RKO (cell line): Measurements from ENCODE around the gene TFEB.

ENCODE experiments used
- DNase-seq: peaks from one replicate; pipeline ENCODE4 v3.0.0-alpha.2; 2016; ENCODE audit warnings: low spot score

Gene TFEB

DNA sequence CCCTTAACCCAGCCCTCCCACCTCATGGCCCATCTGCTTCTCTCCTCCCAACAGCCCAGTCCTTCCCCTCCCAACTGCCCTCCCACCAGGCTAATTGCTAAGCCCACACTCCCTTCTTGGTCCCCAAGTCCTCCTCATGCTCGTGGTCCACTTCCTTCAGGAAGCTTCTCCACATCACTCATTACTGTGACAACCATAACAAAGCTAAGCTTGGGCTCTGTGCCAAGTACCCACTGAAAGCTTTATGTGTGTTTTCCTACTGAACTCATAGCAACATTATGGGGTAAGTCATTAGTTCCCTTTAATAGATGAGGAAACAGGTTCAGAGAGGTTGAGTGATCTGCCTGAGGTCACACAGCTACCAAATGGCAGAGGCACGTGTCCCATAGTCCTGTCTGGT, 28.1 kb upstream of the TFEB start:
- no peak for DNase-seq

DNA sequence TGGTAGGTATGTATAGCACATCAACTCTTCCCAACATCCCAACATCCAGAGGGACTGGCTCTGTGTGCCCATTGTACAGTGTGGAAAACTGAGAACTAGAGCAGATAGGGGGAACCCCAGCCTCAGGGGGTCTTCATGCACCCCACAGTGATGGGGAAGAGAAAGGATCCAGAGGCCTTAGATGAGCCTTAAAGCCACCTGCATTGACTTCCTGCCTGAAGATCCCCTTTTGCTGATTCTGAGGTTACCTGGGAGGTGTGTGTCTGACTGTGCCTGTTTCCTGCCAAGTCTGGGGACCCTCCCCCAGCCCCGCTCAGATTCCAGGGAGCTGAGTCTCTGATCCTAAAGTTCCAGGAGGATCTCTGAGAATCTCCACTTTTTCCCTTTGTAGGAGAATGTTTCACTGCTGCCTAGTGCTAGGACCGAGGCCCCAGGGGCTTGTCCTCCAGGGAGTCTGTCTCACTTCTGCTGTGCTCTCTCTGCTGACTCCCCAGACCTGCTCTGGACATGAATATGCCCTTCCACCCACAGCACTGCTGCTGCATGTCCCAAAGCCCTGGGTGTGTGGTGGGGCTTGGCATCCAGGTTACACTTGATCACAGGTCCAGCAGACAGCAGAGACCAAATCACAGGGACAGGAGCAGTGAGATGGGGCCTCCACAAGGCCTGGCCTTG, 24.6 kb upstream of the TFEB start:
- no peak for DNase-seq

DNA sequence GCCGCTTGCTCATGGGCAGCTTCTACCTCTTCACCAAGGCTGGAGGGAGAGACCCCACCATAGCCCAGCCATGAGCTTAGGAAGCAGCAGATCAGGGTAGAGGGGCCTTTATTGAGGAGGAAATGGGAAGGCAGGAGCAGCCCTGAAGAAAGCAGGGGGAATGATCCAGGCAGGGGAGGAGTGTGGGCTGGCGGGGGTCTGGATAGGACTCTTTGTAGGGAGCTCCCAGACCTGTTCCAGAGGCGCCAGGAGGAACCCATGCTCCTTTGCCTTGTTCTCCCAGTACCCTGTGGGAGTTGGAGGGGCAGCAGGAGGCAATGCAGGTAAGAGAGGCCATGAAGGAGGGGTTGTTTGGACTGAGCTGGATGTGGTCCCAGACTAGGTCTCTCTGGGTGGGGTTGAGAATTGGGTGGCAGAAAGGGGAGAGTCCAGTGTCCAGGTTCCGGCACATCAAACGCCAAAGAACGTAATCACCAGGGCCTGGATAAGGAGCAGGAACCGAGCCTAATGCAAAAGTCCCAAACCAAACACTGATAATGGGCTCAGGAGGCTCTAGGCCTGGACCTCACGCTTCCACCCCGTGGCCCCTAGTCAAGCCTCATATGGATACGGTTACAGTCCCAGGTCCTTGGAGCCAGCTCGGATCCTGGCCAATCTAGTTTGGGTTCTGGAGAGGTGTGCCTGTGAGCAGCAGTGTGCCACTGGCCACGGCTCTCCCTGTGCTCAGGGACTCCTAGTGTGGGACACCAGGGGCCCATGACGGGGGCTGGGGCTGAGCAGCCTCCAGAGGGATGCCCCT, 23.9 kb upstream of the TFEB start:
- DNase-seq: no peak

DNA sequence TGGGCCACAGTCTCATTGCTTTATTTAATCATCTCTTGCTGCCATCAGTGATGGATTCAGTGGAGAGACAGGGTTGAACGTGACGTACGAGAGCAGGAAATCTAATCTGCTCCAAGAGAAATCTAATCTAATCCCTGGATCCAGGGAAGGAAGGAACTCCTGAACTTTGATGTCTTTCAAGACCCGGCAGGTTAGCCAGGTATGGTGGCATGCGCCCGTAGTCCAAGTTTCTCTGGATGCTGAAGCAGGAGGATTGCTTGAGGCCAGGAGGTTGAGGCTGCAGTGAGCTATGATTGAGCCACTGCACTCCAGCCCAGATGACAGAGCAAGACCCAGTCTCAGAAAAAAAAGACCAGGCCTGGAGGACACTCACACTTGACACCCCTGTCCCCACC, 23.2 kb upstream of the TFEB start:
- no peak for DNase-seq

DNA sequence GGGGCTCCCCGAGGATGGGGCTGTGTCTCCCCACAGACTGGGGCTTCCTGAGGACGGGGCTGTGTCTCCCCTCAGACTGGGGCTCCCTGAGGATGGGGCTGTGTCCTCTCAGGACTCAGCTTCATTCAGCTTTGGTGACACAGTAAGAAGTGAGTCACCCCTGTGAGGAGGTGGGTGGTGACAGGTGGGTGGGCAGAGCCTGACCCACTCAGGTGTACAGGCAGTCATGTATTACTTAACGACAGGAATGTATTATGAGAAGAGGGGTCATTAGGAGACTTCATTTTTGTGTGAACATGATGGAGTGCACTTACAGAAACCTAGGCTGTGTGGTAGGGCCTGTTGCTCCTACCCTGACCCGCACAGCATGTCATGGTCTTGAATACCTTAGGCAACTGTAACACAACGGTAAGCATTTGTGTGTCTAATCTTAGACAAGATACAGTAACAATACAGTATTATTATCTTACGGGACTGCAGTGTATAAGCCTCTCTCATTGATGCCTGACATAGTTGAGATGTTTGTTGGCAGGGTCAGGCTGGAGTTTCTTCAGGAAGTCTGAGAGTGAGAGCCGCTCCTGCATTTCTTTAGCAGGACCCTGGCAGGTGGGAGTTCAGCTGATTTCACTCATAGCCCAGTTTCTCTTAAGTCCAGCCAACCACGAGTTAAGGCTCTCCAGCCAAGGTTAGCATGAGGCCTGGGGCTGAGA, 22.7 kb upstream of the TFEB start:
- no peak for DNase-seq

DNA sequence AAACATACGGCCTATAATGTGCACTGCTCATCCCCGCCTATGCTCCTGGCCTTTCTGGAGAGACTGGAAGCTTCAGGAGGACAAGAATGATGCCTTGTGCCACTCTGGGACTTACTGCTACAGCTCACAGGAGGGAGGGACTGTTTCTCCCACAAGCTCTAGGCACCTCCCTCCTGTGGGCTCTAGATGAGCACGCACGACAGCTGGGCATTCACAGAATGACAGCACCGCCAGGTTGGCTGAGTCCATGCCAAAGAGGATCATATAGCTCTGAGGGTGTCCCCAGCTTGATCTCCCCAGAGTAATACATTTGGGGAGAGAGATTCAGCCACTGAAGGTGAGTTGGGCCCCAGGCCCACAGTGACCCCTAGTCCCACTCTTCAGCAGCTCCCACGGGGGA, 21.9 kb upstream of the TFEB start:
- DNase-seq: no peak

DNA sequence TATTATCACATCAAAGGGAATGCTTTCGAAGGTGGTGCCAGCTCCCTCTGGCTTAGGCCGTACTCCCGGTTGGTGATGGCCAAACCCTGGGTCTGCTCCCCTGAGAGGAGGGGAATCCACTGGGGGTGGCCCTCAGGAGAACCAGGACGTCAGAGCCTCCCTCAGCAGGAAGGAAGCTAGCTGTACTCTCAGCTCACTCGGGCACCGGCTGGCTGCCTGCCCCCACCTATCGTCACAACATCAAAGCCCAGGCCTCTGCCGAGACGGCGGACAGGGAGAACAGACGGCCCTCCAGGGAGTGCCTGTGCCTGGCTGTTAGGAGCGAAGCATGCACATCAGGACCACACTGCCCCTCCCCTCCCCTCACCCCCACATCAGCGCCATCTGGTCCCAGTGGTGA, 20.9 kb upstream of the TFEB start:
- DNase-seq: no peak

DNA sequence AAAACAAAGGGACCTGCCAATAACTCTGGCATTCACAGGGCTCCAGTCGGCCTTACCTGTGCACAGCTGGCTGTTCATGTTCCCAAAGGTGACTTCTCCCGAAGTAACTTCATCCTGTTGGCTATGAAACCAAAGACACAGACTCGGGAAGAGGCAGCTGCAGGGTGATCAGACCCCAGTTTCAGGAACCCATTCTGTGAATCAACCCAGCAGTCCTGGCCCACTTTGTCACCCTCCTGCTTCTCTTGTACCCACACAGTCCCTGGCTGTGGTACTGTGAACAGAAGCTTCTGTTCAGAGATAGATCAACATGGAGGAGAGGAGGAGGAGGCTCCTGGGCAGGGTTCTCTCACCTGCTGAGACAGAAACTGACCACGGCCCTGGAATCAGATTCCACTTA, 20.5 kb upstream of the TFEB start:
- DNase-seq: no peak

DNA sequence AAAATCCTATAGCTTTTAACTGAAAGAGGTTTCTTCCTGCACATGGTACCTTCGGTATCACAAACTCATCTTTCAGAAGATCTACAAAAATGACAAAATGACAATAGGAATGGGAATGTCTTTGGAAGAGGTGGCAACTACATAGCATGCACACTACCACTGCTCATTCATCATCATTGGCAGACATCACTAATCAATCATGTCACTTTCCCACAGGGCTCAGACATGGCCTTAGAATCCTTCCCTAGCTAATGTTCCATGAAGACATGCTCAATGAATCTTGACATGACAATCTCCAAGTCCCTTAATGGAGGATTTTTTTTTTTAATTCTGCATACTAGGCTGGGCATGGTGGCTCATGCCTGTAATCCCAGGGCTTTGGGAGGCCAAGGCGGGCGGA, 15.0 kb upstream of the TFEB start:
- DNase-seq: no peak

DNA sequence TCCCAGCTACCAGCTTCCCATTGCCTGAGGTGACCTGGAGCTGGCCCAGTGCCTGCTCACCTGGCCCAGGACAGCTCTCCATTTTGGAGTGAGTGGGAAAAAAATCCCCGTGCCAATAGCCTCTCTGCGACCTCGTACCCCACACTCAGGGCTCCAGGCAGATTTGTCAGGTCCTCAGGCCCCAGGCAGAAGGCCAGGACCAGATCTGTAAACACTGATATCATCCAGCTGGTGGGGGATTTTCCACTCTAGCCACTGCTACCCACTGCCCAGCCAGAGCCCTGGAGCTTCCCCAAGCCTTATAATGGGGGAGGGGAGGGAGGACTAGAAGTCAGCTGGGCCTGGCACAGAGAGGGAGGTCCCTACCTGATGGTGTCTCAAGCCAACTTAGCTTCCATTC, 13.1 kb upstream of the TFEB start:
- DNase-seq: no peak

DNA sequence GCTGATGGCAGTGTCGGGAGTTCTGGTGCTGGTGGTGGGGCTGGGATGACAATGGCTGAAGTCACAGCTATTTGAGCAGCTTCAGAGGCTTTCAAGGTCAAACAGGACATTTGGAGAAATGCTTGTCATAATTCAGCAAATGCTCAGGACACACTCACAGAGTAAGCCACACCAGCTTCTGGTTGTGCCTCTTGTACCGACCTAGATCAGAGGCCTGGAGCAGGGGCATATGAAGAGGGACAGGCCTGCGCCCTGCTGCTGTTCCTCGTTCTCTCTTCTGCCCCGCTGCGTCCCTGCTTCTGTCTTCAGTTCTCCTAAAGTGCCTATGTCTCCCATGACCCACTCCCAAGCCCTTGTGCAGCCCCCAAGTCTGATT, 12.7 kb upstream of the TFEB start:
- DNase-seq: no peak

DNA sequence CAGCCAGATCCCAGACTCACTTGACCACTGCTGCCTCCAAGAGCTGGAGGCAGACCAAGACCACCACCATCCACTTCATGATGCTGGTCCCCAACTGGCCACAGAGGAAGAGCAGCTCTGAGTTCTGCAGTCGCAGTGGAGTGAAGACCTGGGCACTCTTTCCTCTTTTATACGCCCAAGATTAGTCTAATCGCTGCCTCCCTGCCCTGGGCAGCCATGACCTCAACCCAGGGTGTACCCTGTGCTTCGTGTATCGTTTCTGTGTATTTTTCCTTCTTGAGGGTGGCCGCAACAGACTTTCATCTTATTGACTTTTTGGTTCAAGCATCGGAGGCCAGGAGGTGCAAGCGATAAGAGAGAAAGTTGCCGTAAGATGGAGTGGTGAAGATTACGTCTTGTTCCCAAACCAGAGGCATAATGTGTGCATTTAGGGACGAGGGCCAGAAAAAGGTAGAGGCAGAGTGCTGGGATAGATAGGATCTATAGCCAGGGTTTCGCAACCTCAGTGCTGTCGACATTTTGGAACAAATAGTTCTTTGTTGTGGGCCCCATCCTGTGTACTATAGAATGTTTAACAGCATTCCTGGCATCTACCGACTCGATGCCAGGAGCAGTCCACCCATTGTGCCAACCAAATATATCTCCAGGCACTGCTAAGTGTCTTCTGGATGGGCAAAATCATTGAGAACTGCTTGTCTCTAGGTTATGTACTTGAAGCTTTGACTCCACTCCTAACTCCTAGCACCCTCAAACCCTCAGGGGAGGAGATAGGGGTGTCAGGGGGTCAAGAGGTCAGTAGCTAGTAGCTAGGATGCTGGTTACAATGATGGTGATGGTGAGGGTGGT, 12.1 kb upstream of the TFEB start, which contains the start of gene PGC:
PGC (minus strand) TSS at position 142 of the 846 bp plus-strand sequence; CDS start at position 79, 63 bp downstream.
- no peak for DNase-seq

DNA sequence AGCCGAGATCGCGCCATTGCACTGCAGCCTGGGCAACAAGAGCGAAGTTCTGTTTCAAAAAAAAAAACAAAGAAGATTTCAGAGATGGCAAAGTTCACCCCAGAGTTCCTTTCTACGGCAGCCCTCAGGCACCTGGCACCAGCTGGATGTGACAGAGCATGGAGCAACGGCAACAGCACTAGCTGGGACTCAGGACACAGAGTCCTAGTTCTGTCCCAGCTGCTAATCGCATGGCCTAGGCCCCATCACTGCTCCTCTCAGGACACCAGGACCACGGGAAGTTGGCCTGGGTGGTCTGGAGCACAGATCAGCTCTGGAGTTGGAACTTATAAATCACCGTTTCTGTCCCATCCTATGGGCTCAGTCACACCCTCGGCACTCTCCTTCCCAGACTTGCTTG, 10.7 kb upstream of the TFEB start:
- no peak for DNase-seq

DNA sequence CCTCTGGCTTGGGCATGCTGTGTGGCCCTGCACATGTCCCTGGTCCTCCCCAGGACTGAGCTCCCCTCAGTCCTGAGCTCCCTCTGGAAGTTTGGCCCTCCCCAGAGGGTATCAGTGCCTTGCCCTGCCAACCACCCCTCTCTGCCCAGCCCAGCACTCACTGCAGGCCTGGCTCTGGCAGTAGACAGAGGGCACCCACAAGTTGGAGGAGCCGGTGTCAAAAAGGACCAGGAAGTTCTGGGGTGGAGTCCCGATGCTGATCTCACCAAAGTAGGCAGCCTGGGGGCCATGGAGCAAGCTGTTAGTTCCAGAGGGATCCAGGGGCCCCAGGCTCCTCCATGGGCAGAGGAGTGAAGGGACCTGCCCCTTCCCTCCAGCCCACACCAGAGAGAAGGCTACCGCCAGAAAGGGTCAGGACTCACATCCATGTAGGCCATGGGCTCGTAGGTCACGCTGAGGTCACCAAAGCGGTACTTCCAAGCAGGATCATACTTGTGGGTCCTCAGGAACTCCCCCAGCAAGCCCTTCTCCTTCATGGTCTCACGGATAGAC, 8.9 kb upstream of the TFEB start:
- DNase-seq: no peak

DNA sequence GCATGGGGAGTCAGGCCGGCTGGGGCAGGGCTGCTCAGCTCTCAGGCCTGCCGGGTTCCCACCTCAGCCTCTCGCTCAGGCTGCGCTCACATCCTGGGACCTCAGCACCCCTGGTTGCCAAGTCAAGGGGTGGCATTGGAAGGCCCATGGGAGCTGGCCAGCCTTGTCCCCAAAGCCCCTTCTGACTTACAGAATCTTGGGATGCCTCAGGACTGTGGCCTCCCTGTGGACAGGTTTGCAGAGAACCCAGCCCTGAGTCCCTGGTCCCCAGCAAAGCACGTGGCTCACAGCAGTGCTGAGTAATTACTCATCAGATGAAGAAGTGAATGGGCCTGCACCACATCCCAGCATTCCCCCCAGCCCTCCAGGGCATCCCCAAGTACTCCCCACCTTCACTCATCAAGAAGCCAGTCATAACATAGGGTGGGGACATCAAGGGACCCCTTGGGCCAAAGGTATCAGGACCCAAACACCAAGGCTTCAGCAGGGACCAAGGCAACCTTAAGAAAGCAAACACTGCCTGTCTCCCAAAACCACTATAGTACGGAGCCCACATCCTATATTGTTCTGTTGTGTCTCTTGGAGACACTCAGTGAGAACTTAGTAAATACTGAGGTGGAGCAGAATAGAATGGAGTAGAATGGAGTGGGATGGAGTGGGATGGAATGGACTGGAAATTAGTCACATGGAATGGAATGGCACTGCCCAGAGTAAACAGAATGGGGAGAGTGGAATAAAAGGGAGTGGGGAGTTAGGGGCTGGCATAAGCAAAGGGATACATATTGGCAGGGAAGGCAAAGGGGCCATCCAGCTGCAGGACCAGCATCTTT, 8.2 kb upstream of the TFEB start:
- no peak for DNase-seq

DNA sequence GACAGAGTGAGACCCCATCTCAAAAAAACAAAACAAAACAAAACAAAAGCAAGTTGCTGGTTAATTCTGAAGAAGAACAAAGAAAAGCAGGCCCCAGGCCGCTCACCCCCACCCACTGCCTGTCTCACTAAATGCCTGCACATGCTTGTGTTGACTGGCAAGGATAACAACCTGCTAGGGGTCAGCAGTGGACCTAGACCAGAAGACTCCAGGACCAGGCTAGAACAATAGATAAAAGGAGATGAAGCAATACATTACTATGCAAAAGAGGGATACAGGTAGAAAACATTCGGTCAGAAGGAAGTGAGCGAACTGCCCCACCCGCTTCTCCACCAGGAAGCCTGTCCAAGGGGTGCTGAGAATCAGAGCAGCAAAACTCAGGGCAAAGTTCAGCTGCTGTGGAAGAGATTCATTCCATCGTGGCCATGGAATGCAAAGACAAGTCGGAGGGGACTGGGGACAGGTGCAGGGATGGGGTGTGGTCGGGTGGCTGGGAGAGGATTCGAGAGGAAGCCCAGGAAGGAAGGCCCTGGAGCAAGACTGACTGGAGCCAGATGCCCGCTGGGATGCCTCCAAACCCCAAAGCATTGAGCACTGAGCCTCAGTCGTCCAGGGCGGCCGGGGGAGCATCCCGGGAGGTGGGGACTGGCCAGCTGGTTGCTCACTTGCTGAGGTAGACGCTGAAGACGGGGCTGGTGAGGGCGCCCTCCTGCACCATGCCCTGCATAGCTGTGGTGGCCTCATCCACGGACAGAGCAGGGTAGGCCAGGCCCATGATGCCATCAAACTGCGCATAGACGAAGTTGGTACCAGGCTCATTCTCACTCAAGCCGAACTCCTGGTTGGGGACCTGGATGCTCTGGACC, 6.5 kb upstream of the TFEB start:
- no peak for DNase-seq

DNA sequence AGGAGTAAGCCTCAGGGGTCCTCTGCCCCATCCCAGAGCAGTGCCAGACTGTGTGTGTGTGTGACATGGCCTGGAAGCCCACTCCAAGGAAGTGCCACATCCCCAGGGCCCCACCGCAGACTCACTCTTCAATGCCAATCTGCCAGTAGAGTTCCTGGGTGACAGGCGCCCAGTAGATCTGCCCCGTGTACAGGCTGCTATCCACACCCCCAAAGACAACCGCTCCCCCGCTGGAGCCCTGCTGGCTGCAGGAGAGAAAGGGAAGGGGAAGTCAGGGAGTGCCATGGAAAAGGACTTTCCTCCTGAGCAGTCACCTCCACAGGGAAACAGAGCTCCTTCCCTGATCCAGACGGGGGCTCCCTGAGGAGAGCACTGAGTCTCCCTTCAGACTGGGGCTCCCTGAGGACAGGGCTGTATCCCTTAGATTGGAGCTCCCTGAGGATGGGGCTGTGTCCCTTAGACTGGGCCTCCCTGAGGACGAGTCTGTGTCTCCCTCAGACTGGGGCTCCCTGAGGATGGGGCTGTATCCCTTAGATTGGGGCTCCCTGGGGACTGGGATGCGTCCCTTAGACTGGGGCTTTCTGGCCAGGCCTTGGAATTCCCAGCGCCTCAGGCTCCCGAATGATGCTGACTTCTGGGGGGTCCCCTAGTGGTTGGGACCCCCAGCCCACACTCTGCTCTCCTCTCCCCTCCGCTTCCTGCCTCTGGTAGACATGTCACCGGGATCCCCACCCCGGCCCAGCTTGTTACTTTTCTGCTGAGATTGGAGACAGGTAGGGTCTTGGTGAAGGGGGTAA, 5.2 kb upstream of the TFEB start:
- no peak for DNase-seq

DNA sequence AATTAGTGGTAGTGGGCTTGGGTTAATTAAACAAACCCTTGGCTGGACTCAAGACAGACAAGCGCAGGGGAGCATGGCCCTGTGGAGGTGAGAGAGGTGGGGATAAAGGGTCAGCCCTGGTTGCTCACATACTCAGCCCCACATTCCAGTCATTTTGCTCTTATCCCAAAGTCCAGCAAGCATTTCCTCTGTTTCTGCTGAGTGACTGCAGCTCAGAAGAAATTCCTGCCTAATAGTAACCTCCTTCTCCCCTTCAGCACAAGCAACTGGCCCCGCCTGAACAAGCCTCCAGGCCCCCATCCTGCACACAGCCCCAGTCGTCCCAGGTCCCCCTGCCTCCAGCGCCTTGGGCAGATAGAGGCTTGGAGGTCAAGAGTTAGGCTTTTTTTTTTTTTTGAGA, 3.6 kb upstream of the TFEB start:
- no peak for DNase-seq

DNA sequence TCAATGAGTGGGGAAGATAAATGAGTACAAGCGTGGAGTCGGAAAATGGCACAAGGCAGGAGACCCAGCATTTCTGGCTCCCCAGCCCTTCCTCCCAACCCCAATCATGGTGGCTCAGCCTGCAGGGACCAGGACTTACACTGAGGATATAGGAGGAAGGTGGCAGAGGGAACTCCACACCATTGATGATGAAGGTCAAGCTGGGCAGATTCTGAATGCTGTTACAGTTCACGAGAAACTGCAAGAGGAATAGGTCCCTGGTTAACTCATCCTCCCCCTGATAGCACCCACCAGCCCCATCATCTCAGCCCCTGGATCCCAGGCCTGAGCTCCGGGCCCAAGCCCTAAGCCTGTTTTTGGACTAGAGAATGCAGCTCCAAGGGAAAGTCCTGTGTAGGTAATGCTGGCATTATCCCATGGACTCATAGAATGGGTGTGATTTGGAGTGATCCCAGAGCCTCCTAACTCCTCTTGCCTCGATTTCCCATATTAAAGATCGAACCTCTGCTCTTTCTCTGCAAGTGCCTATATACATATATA, 2.3 kb upstream of the TFEB start:
- no peak for DNase-seq
